A549 treated with AZD9567 at 1 μM for 4 hours (cell line): ENCODE data around the gene TSR1. TPM values are rescaled to one million over a fixed set of nuclear protein-coding genes. Genes with fewer than 3 reads are reported as not detected.

Experiments
- total RNA-seq: library from RNA; stranded (reverse); fragments of 200-300 nt; extraction: Qiagen RNA extraction; gene quantifications from 5 replicates; pipeline ENCODE4 v1.2.3, GENCODE V29; 2022; ENCODE audit not compliant: insufficient read depth

TSR1 gene
- 57.9 to 77.6 TPM (median 61.3 TPM) in 5 replicates for total RNA-seq

GRCh38 chr17:2336215-2336851 is at the start of gene TSR1:
Gene TSR1, minus strand, starts transcription at chr17:2336457. Its CDS starts 30 bp downstream, at chr17:2336427.

GRCh38 chr17:2336852-2337543 is 741 bp upstream of the TSR1 start, which contains the start of gene SGSM2:
Gene SGSM2, plus strand, starts transcription at chr17:2337501. Its CDS starts 188 bp downstream, at chr17:2337689.

GRCh38 chr17:2303204-2304188 is 32.8 kb downstream of the TSR1 start, which contains the start of the genes SMG6 and SRR:
Gene SMG6, minus strand, starts transcription at chr17:2303785. Its CDS starts 65 bp downstream, at chr17:2303720.
Gene SRR, plus strand, starts transcription at chr17:2303950. Its CDS starts 11,611 bp downstream, at chr17:2315561.

Other genes with a start within 250 kb of the TSR1 start
- 23.6 to 35.3 TPM (median 24.5 TPM) in 5 replicates for gene SMG6, start 32.7 kb downstream of the TSR1 start, total RNA-seq
- 7.6 to 19.8 TPM (median 9.5 TPM) in 5 replicates for gene SRR, start 32.5 kb downstream of the TSR1 start, total RNA-seq
- 39.3 to 49.6 TPM (median 44.7 TPM) in 5 replicates for gene SGSM2, start 1.0 kb upstream of the TSR1 start, total RNA-seq
- 11.5 to 18.2 TPM (median 16.1 TPM) in 5 replicates for gene MNT, start 64.6 kb upstream of the TSR1 start, total RNA-seq
- 30.9 to 31.3 TPM (median 31.1 TPM) in 5 replicates for gene METTL16, start 175.4 kb upstream of the TSR1 start, total RNA-seq